K562 (cell line): ENCODE results near the gene KYAT1. TPM values are rescaled to one million over a fixed set of nuclear protein-coding genes. Genes with fewer than 3 reads are reported as not detected.

Experiments
- FOXA1 ChIP-seq: fragments of 450-650 bp; IDR thresholded peaks from 2 replicates; pipeline ENCODE4 v1.6.1; 2016; ENCODE audit warnings: mild to moderate bottlenecking, borderline replicate concordance
- HSF4 ChIP-seq: fragments of 250-450 bp; sonication (Bioruptor Pico); IDR thresholded peaks from 2 replicates; pipeline ENCODE4 v2.1.2; 2022; ENCODE audit warnings: mild to moderate bottlenecking, moderate library complexity, borderline replicate concordance
- NCOR1 ChIP-seq: fragments of 450-650 bp; IDR thresholded peaks from 2 replicates; pipeline ENCODE4 v1.6.1; 2016; ENCODE audit warnings: mild to moderate bottlenecking, moderate library complexity
- STAT5B ChIP-seq: fragments of 250-450 bp; sonication (Bioruptor Pico); IDR thresholded peaks from 2 replicates; pipeline ENCODE4 v1.8.0; 2021; ENCODE audit warnings: mild to moderate bottlenecking, inconsistent platforms
- polyA plus RNA-seq, 8 experiments: library from polyadenylated mRNA; depleted of rRNA in 4 of 8; stranded (reverse) in 5 of 8; unstranded in 3 of 8; fragments of >200 nt; fragmentation: Nextera tagmentation in 2 of 8; fragmentation: Illumina TruSeq in 1 of 8; extraction: Ambion mirVana in 2 of 8; extraction: Trizol in 1 of 8; gene quantifications; 2 replicates each; pipeline versions ENCODE4 v1.2.1 to v1.2.3, GENCODE V29; 2011 to 2014; ENCODE audit warnings: inconsistent platforms in 1 of 8, missing spikeins in 1 of 8
- total RNA-seq, 7 experiments: library from RNA; depleted of rRNA in 6 of 7; stranded (reverse); fragments of >200 nt in 6 of 7; fragmentation: Illumina TruSeq in 2 of 7; extraction: Trizol in 2 of 7; gene quantifications; 2 replicates each; pipeline versions ENCODE4 v1.2.1 to v1.2.3, GENCODE V29; 2011 to 2021; ENCODE audit warnings: low replicate concordance in 1 of 7
- TF ChIP-seq, protein P1 (sequence below): sonication (generic); formaldehyde crosslinking; IDR thresholded peaks from 2 replicates; pipeline ENCODE4 v1.8.0; 2022; ENCODE audit warnings: mild to moderate bottlenecking, missing genetic modification reagents
- TF ChIP-seq, protein P2 (sequence below): fragments of 250-450 bp; sonication (Bioruptor Pico); IDR thresholded peaks from 2 replicates; pipeline ENCODE4 v1.5.0; 2022; ENCODE audit warnings: mild to moderate bottlenecking
- TF ChIP-seq, protein P3 (sequence below), 2 experiments: fragments of 250-450 bp in 1 of 2; fragments of 450-650 bp in 1 of 2; sonication (Bioruptor Pico) in 1 of 2; IDR thresholded peaks; 2 replicates each; pipeline versions ENCODE4 v1.6.1 to v1.8.0; 2016 to 2021; ENCODE audit warnings: mild to moderate bottlenecking in 2 of 2, moderate library complexity in 2 of 2, missing compliant biosample characterization in 1 of 2, missing genetic modification characterization in 1 of 2
- TF ChIP-seq, protein P4 (sequence below), 3 experiments: fragments of 200-800 bp in 1 of 3; fragments of 250-450 bp in 1 of 3; fragments of 450-650 bp in 1 of 3; sonication (Bioruptor Pico) in 1 of 3; sonication (Bioruptor generic) in 1 of 3; formaldehyde crosslinking in 1 of 3; IDR thresholded peaks; 2 replicates each; pipeline versions ENCODE4 v1.6.1 to v1.8.0; 2016 to 2022; ENCODE audit warnings: mild to moderate bottlenecking in 2 of 3, missing genetic modification characterization in 2 of 3, missing compliant biosample characterization in 1 of 3, moderate library complexity in 1 of 3
- TF ChIP-seq, protein P5 (sequence below), 2 experiments: fragments of 200-800 bp in 1 of 2; sonication (Bioruptor generic) in 1 of 2; sonication (generic) in 1 of 2; formaldehyde crosslinking in 1 of 2; IDR thresholded peaks in 1 of 2; conservative IDR thresholded peaks in 1 of 2; 2 replicates each; pipeline versions ENCODE4 v1.5.0 to v1.6.1; 2016 to 2020; ENCODE audit warnings: missing compliant biosample characterization in 1 of 2, missing genetic modification characterization in 1 of 2, missing genetic modification reagents in 1 of 2
- TF ChIP-seq, protein P6 (sequence below): fragments of 450-650 bp; IDR thresholded peaks from 2 replicates; pipeline ENCODE4 v1.6.1; 2016

KYAT1 gene
- total and polyA plus RNA-seq, 9 of the 15 experiments (the other 6 are each of a cell fraction or from before 2014, with no cell fraction given): 6.4 to 16.8 (median 11.1) TPM

DNA sequence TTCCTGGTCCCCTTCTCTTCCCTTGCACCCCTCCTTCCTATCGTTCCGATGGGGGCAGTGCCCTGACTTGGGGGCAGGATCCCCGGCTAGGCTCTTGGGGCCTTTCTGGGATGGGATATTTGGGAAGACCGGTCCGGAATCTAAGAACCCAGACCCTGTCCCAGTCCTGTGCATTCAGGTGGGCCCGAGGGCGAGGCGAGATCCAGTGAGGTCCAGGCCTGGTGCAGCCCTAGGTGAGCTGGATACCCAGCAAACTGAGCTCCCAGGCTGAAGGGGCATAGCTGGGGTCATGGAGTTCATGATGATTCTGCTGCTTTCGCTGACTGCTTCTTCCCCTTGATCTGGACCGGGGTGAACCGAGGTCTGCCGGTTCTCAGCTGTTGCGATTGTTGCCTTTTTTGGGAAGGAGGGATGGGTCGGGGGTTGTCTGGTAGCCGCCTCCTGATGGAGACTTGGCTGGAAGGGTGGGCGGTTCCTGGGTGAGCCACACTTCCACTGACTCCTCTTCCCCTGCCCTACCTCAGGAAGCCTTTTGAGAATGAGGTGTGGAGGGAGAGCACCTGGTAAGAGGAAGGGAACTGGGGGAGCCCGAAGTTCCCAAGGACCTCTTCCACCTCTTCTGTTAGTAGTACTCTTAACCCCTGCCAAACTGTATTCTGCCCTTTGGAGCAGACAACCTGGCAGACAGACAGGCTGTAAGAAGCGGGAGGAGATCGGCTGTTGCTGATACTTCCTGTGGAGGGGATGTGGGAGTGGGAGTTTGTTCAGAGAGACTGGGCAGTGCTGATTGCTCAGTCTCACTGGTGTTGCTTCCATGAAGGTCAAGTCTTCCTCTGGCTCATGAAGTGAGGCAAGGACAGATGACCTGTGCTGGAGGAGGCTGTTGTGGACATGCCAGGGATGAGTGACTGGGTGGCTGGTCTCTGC is 1.2 kb upstream of the KYAT1 start (continued):
- TF ChIP-seq, protein P1, sequence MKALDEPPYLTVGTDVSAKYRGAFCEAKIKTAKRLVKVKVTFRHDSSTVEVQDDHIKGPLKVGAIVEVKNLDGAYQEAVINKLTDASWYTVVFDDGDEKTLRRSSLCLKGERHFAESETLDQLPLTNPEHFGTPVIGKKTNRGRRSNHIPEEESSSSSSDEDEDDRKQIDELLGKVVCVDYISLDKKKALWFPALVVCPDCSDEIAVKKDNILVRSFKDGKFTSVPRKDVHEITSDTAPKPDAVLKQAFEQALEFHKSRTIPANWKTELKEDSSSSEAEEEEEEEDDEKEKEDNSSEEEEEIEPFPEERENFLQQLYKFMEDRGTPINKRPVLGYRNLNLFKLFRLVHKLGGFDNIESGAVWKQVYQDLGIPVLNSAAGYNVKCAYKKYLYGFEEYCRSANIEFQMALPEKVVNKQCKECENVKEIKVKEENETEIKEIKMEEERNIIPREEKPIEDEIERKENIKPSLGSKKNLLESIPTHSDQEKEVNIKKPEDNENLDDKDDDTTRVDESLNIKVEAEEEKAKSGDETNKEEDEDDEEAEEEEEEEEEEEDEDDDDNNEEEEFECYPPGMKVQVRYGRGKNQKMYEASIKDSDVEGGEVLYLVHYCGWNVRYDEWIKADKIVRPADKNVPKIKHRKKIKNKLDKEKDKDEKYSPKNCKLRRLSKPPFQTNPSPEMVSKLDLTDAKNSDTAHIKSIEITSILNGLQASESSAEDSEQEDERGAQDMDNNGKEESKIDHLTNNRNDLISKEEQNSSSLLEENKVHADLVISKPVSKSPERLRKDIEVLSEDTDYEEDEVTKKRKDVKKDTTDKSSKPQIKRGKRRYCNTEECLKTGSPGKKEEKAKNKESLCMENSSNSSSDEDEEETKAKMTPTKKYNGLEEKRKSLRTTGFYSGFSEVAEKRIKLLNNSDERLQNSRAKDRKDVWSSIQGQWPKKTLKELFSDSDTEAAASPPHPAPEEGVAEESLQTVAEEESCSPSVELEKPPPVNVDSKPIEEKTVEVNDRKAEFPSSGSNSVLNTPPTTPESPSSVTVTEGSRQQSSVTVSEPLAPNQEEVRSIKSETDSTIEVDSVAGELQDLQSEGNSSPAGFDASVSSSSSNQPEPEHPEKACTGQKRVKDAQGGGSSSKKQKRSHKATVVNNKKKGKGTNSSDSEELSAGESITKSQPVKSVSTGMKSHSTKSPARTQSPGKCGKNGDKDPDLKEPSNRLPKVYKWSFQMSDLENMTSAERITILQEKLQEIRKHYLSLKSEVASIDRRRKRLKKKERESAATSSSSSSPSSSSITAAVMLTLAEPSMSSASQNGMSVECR: peak; percentile 16; the same call in 1 of the 2 replicates
- TF ChIP-seq, protein P2, sequence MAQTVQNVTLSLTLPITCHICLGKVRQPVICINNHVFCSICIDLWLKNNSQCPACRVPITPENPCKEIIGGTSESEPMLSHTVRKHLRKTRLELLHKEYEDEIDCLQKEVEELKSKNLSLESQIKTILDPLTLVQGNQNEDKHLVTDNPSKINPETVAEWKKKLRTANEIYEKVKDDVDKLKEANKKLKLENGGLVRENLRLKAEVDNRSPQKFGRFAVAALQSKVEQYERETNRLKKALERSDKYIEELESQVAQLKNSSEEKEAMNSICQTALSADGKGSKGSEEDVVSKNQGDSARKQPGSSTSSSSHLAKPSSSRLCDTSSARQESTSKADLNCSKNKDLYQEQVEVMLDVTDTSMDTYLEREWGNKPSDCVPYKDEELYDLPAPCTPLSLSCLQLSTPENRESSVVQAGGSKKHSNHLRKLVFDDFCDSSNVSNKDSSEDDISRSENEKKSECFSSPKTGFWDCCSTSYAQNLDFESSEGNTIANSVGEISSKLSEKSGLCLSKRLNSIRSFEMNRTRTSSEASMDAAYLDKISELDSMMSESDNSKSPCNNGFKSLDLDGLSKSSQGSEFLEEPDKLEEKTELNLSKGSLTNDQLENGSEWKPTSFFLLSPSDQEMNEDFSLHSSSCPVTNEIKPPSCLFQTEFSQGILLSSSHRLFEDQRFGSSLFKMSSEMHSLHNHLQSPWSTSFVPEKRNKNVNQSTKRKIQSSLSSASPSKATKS (CRISPR knock-in tag): no peak
- TF ChIP-seq, protein P3, sequence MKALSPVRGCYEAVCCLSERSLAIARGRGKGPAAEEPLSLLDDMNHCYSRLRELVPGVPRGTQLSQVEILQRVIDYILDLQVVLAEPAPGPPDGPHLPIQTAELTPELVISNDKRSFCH (CRISPR knock-in tag; IDR thresholded peaks at IDR 0.05): no peak
- TF ChIP-seq, protein P3 (tag; IDR thresholded peaks at IDR 0.05): no peak
- TF ChIP-seq STAT5B (CRISPR knock-in tag): no peak
- TF ChIP-seq, protein P4, sequence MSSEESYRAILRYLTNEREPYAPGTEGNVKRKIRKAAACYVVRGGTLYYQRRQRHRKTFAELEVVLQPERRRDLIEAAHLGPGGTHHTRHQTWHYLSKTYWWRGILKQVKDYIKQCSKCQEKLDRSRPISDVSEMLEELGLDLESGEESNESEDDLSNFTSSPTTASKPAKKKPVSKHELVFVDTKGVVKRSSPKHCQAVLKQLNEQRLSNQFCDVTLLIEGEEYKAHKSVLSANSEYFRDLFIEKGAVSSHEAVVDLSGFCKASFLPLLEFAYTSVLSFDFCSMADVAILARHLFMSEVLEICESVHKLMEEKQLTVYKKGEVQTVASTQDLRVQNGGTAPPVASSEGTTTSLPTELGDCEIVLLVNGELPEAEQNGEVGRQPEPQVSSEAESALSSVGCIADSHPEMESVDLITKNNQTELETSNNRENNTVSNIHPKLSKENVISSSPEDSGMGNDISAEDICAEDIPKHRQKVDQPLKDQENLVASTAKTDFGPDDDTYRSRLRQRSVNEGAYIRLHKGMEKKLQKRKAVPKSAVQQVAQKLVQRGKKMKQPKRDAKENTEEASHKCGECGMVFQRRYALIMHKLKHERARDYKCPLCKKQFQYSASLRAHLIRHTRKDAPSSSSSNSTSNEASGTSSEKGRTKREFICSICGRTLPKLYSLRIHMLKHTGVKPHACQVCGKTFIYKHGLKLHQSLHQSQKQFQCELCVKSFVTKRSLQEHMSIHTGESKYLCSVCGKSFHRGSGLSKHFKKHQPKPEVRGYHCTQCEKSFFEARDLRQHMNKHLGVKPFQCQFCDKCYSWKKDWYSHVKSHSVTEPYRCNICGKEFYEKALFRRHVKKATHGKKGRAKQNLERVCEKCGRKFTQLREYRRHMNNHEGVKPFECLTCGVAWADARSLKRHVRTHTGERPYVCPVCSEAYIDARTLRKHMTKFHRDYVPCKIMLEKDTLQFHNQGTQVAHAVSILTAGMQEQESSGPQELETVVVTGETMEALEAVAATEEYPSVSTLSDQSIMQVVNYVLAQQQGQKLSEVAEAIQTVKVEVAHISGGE (CRISPR knock-in tag; IDR thresholded peaks at IDR 0.05): peak in 1 of 3 experiments; percentile 77; a peak in 1 of 6 replicates
- TF ChIP-seq NCOR1: peak; percentile 53; the same call in 1 of the 2 replicates
- TF ChIP-seq, protein P5, sequence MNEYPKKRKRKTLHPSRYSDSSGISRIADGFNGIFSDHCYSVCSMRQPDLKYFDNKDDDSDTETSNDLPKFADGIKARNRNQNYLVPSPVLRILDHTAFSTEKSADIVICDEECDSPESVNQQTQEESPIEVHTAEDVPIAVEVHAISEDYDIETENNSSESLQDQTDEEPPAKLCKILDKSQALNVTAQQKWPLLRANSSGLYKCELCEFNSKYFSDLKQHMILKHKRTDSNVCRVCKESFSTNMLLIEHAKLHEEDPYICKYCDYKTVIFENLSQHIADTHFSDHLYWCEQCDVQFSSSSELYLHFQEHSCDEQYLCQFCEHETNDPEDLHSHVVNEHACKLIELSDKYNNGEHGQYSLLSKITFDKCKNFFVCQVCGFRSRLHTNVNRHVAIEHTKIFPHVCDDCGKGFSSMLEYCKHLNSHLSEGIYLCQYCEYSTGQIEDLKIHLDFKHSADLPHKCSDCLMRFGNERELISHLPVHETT (CRISPR knock-in tag; conservative IDR thresholded peaks at IDR 0.05 in 1 of 2, IDR thresholded peaks at IDR 0.05 in 1 of 2): no peak
- TF ChIP-seq, protein P6, sequence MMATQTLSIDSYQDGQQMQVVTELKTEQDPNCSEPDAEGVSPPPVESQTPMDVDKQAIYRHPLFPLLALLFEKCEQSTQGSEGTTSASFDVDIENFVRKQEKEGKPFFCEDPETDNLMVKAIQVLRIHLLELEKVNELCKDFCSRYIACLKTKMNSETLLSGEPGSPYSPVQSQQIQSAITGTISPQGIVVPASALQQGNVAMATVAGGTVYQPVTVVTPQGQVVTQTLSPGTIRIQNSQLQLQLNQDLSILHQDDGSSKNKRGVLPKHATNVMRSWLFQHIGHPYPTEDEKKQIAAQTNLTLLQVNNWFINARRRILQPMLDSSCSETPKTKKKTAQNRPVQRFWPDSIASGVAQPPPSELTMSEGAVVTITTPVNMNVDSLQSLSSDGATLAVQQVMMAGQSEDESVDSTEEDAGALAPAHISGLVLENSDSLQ: peak; percentile 42
- no peak for TF ChIP-seq FOXA1
- no peak for TF ChIP-seq HSF4 (CRISPR knock-in tag)
